Measurements from ENCODE around the gene TBL1X. TPM values are rescaled to one million over a fixed set of nuclear protein-coding genes. Genes with fewer than 3 reads are reported as not detected.

Gene TBL1X
- total RNA-seq, 1 experiment from 2014 or later: 15.0 TPM

GRCh38 chrX:9657590-9658256, 192.9 kb downstream of the TBL1X start:
- BruUV-seq (replicated peaks): no TSS peak

GRCh38 chrX:9658409-9658808, 193.6 kb downstream of the TBL1X start:
- intact Hi-C loops (cut with micrococcal nuclease): no loop called here
- H3K27me3 Mint-ChIP-seq (ENCODE audit: insufficient read depth, unreplicated experiment): no peaks in the 10 kb centered on the region
- peaks cover 7% of the 10 kb centered on the region for H3K36me3 Mint-ChIP-seq (ENCODE audit: insufficient read depth, unreplicated experiment)
- ChIA-PET CTCF (no interaction called here), POLR2A (no interaction called here)
- no peaks in the 10 kb centered on the region for H3K4me1 Mint-ChIP-seq (ENCODE audit: insufficient read depth, unreplicated experiment)
- H3K9me3 Mint-ChIP-seq (ENCODE audit: unreplicated experiment): no peaks in the 10 kb centered on the region
- no peak overlapping the region for H3K27ac Mint-ChIP-seq (ENCODE audit: low read depth, unreplicated experiment)
- BruUV-seq (replicated peaks): no TSS peak
- no peak for DNase-seq (ENCODE audit: unreplicated experiment)
- no peak for TF ChIP-seq CTCF (IDR thresholded peaks at IDR 0.05; ENCODE audit: unreplicated experiment)
- no peak overlapping the region for H3K4me3 Mint-ChIP-seq (ENCODE audit: unreplicated experiment)

More at GRCh38 chrX:9657590-9658256, 192.9 kb downstream of the TBL1X start:
- ChIA-PET POLR2A (no interaction called here), CTCF (no interaction called here)
- TF ChIP-seq CTCF (IDR thresholded peaks at IDR 0.05; ENCODE audit: unreplicated experiment): no peak
- intact Hi-C loops (cut with micrococcal nuclease): no loop called here
- Mint-ChIP-seq H3K4me3 (ENCODE audit: unreplicated experiment) (no peak overlapping the region), H3K36me3 (ENCODE audit: insufficient read depth, unreplicated experiment) (peaks cover 7% of the 10 kb centered on the region), H3K27ac (ENCODE audit: low read depth, unreplicated experiment) (no peak overlapping the region), H3K4me1 (ENCODE audit: insufficient read depth, unreplicated experiment) (no peaks in the 10 kb centered on the region), H3K27me3 (ENCODE audit: insufficient read depth, unreplicated experiment) (no peaks in the 10 kb centered on the region), H3K9me3 (ENCODE audit: unreplicated experiment) (no peaks in the 10 kb centered on the region)
- no peak for DNase-seq (ENCODE audit: unreplicated experiment)

- intact Hi-C loops (cut with micrococcal nuclease): no loop called here
- H3K9me3 Mint-ChIP-seq (ENCODE audit: unreplicated experiment): no peaks in the 10 kb centered on the region
- DNase-seq (ENCODE audit: unreplicated experiment): no peak
- H3K4me3 Mint-ChIP-seq (ENCODE audit: unreplicated experiment): no peak overlapping the region
- no peak overlapping the region for H3K27ac Mint-ChIP-seq (ENCODE audit: low read depth, unreplicated experiment)
- no peak for TF ChIP-seq CTCF (IDR thresholded peaks at IDR 0.05; ENCODE audit: unreplicated experiment)
- H3K4me1 Mint-ChIP-seq (ENCODE audit: insufficient read depth, unreplicated experiment): no peaks in the 10 kb centered on the region
- CTCF ChIA-PET: interaction anchor here (0.6 kb wide), 1 partner anchor 41 kb away, joined by 3 read pairs; no protein-coding TSS in a partner anchor
- POLR2A ChIA-PET: interaction anchor here (0.7 kb wide), 1 partner anchor 791 kb away, joined by 3 read pairs; no protein-coding TSS in a partner anchor
- BruUV-seq (replicated peaks): no TSS peak
- no peaks in the 10 kb centered on the region for H3K27me3 Mint-ChIP-seq (ENCODE audit: insufficient read depth, unreplicated experiment)
- H3K36me3 Mint-ChIP-seq (ENCODE audit: insufficient read depth, unreplicated experiment): peaks cover under 1% of the 10 kb centered on the region
Observed at GRCh38 chrX:9659571-9660195, 194.8 kb downstream of the TBL1X start.

GRCh38 chrX:9662148-9662547, 197.3 kb downstream of the TBL1X start:
- CTCF ChIA-PET: no interaction called here
- no peak overlapping the region for H3K4me3 Mint-ChIP-seq (ENCODE audit: unreplicated experiment)
- intact Hi-C loops (cut with micrococcal nuclease): no loop called here

More at GRCh38 chrX:9662148-9662547, 197.3 kb downstream of the TBL1X start:
- TF ChIP-seq CTCF (IDR thresholded peaks at IDR 0.05; ENCODE audit: unreplicated experiment): no peak
- no TSS peak for BruUV-seq (replicated peaks)
- POLR2A ChIA-PET: no interaction called here
- Mint-ChIP-seq H3K27me3 (ENCODE audit: insufficient read depth, unreplicated experiment) (no peaks in the 10 kb centered on the region), H3K4me1 (ENCODE audit: insufficient read depth, unreplicated experiment) (no peaks in the 10 kb centered on the region), H3K27ac (ENCODE audit: low read depth, unreplicated experiment) (no peak overlapping the region), H3K9me3 (ENCODE audit: unreplicated experiment) (no peaks in the 10 kb centered on the region), H3K36me3 (ENCODE audit: insufficient read depth, unreplicated experiment) (no peaks in the 10 kb centered on the region)
- DNase-seq (ENCODE audit: unreplicated experiment): peak; percentile 53
